Activated naive CD4-positive, alpha-beta T cell treated with anti-CD3 and anti-CD28 coated beads, Interleukin-2, amount 50 U/mL, for 16 hours (primary cell): ENCODE data around the gene MSRB3.
"Not testable (repeated sequence)": the region's sequence is repeated elsewhere in the genome, so short reads cannot be mapped to it uniquely, and the experiment has no call there.

Experiments
- DNase-seq: peaks from one replicate; pipeline ENCODE4 v3.0.0-alpha.2; 2020

MSRB3 gene

DNA sequence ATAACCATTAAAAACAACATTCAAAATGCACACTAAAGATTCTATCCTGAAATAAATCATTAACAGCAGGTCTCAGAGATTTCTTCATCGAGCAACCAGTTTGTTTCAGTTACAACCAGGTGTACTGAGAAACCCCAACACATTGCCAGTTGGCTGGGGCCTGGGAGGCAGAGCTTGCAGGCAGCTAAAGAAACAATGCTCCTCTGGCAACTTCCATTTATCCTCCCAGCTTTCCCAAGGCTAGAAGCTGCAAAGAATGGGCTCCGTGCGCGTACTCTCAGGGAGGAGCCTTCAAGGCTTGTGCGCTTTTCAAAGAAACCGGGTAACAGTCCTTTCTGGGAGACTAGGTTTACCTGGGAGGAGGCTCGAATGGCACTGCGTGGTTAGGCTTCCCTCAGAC lies 181.6 kb downstream of the MSRB3 start:
- DNase-seq = no peak

GRCh38 chr12:65461017-65461416 lies 182.5 kb downstream of the MSRB3 start:
- DNase-seq = no peak

GRCh38 chr12:65462484-65462883 lies 184.0 kb downstream of the MSRB3 start:
- DNase-seq = no peak

GRCh38 chr12:65463082-65463481 lies 184.6 kb downstream of the MSRB3 start:
- DNase-seq = no peak

GRCh38 chr12:65463611-65464010 lies 185.1 kb downstream of the MSRB3 start:
- no peak for DNase-seq

DNA sequence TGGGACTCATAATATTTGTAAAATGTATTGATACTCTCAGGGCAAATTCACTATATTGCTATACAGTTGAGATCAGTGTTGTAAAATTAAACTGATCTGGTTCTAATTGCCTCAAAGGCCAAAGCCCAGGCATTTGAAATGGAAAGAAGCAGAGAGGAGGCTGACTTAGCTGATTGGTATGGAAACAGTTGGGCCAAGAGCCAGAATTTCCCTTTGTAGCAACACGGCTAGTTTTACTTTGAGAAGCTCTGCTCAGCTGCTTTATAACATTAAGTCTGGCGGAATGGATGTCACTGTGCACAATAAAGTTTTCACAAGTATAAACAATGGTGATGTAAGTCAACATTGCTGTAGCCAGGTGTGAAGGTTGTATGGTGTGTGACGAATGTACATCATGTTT lies 186.4 kb downstream of the MSRB3 start:
- DNase-seq = no peak

- no peak for DNase-seq
Measured at GRCh38 chr12:65465766-65466547, 187.5 kb downstream of the MSRB3 start.

DNA sequence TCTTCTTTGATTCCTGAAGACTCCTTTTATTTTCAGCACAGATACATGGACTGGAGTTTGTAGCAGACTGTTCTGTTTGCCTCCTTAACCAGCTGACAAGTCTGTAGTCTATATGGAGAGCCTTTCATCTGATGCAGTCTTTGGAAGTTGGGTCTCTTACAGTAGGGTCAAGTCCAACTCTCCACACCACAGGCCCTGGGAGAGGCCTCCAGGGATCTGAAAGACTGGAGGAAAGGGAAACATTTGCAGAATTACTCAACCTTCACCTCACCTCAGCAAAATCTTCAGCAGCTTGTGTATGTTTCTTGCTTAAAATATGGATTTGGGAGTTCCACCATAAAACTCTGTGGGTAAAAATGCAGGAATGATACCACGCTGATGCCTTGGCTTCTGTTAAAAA lies 188.4 kb downstream of the MSRB3 start:
- DNase-seq = no peak

DNA sequence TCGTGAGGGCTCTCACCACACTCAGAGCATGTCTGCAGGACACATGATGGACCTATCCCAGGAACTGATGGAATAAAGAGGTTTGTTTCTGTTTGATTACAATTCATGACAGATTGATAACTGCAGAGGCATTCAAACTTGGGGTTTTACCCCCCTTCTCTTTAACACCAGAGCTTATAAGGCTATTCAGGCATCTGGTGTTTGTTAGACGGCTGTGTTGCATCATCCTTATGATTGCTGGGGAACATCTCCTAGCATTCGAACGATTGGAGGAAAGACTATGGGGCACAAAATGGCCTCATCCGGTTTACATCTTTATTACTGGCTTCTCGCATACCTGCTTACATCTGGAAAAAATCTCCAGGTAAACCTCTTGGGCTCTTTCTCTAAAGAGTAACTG lies 191.8 kb downstream of the MSRB3 start:
- DNase-seq = no peak

DNA sequence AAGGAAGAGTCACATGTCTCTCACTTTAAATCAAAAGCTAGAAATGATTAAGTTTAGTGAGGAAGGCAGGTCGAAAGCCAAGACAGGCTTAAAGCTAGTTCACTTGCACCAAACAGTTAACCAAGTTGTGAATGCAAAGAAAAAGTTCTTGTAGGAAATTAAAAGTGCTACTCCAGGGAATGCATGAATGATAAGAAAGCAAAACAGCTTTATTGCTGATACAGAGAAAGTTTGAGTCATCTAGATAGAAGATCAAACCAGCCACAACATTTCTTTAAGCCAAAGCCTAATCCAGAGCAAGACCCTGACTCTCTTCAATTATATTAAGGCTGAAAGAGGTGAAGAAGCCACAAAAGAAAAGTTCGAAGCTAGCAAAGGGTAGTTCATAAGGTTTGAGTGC lies 193.6 kb downstream of the MSRB3 start:
- no peak for DNase-seq

- DNase-seq = no peak
Measured at GRCh38 chr12:65474831-65475230, 196.3 kb downstream of the MSRB3 start.

DNA sequence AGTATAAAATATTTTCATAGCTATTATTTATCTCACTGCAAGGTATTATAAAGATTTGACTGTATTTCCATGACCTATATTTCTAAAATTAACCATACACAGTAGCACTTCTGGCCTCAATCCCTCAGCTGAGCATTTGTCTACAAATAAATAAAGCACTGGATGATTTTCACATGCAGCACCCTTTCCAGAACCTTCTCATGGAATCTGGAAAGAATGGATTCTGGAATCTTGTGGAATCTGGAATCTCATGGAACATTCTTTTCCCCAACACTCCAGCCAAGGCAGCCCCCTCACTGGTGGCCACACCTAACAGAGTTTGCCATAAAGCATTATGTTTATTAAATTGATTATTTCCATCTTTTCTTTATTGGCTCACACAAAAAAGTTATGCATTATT lies 199.2 kb downstream of the MSRB3 start:
- no peak for DNase-seq

- not testable (repeated sequence) for DNase-seq
Measured at GRCh38 chr12:65483891-65484516, 205.5 kb downstream of the MSRB3 start.

GRCh38 chr12:65488197-65488596 lies 209.7 kb downstream of the MSRB3 start:
- DNase-seq = no peak

GRCh38 chr12:65490250-65490649 lies 211.8 kb downstream of the MSRB3 start:
- no peak for DNase-seq

DNA sequence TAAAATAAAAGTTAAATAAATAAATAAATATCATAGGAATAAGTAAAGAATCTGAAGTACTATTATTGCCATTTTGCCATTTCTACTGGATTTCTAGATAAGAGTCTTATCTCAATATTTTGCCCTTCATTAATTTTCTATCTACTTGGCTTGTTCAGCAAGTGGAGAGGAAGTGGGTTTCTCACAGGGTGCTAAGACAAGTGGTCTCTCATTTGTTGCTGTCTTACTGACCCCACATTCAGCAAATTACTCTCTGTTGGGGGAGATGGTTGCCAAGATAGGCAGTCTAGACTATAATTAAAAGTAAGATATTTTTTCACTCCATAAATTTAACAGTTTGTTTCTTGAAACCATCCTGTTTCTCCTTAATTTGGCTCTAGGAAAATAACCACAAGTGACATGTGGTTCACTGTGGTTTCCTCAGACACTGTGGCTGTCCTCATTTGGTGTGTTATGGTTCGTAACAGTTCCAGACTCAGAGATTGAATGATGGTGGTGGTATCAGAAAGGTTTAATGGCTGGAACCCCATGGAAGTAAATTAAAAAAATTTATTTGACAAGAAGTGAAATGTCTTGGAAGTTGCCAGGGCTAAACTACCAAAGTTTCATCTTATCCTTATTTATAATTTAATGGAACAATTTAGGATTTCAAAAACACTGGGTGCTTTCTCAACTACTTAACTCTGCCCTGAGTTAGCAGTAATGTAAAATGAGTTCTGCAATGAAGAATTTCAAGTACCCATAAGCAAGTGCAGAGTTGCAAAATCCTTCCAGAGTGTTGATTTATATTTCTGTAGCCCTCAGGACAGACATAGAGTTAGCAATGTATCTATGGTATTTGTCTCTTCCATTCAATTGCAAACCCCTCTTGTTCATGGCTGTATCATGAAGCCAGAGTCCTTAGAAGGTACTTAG lies 214.8 kb downstream of the MSRB3 start:
- no peak for DNase-seq

GRCh38 chr12:65493913-65494245 lies 215.4 kb downstream of the MSRB3 start:
- no peak for DNase-seq

DNA sequence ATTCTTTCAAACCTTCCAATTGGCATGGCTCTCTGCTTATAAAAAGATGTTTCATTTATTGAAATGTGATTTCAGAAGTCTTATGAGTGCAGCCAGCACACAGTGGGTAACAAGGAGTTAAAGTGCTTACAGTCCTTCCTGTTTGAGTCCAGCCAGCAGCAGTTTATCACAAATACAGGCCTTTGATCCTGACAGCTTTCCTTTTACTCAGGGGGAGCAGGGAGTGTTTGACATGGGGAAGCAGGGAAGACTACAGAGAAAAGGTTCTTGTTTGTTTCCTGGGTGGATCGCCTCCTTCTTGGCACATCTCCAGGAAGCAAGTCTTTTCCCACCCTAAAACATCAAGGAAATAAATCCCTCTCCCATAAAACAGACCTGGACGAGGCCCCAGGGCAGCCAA lies 216.1 kb downstream of the MSRB3 start:
- no peak for DNase-seq

DNA sequence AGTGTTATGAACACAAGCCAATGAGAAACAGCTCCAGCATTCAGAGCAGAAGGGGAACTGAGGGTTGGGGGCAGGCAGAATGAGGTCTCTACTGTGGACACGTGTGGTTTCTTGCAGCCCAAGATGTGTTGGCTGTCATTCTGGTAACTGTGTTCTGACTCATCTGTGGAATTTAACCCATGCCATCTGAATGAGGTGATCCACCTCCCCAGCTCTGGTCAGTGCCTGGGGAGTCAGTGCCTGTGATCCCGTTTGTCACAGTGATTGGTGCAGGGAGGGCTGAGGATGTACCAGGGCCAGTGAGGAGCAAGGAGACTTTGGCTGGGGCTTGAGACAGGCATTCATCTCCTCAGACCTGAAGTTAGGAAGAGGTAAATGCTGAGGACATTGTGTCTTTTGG lies 216.8 kb downstream of the MSRB3 start:
- no peak for DNase-seq

DNA sequence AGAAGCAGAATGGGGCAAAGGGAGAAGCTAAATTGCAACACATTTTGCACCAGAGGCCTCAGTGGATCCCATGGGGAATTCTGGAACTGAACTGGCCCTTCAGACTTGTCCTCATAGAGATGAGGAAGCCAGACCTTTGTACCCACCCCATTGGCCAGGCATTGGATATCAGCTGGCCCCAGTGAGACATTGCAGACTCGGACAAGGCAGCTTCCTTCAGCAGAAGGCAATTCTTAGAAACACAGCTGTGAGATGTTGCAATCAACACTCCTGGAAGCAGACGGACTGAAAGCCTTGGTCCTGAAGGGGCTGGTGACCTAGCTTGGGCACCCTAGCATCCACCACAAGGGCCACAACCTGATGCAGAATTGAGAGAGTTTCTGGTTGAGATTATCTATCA lies 218.1 kb downstream of the MSRB3 start:
- no peak for DNase-seq

GRCh38 chr12:65497660-65498059 lies 219.2 kb downstream of the MSRB3 start:
- no peak for DNase-seq

GRCh38 chr12:65499167-65499566 lies 220.7 kb downstream of the MSRB3 start:
- no peak for DNase-seq

GRCh38 chr12:65500091-65500900 lies 221.8 kb downstream of the MSRB3 start:
- no peak for DNase-seq
